HG03565 (cell line): Measurements from ENCODE around the gene MCF2L2.

Experiments used
- ATAC-seq: cut with Tn5 transposase; IDR thresholded peaks from one replicate; pipeline ENCODE4 v1.9.1; 2021; ENCODE audit warnings: mild to moderate bottlenecking, moderate library complexity; ENCODE audit not compliant: unreplicated experiment

Gene MCF2L2

DNA sequence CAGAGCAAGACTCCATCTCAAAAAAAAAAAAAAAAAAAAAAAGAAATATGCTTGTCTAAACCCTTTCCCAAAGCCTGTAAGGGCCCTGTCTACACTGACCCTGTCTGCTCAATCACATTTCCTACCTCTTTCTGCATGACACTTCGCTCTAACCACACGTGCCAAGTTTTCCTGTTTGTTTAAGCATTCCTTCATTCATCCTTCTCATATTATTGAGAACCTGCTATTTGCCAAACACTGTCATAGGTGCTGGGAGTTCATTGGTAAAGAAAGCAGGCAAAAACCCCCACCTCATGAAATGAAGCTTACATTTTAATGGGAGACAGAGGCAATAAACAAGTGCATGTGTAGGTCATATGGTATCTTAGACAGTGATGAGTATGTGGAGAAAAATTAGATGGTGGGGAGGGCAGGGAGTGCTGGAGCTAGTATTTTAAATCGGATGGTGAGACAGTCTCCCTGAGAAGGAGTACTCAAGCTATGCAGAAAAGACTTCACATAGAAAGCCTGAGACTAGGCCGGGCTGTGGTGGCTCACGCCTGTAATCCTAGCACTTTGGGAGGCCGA is 127.3 kb downstream of the MCF2L2 start:
- no peak for ATAC-seq

DNA sequence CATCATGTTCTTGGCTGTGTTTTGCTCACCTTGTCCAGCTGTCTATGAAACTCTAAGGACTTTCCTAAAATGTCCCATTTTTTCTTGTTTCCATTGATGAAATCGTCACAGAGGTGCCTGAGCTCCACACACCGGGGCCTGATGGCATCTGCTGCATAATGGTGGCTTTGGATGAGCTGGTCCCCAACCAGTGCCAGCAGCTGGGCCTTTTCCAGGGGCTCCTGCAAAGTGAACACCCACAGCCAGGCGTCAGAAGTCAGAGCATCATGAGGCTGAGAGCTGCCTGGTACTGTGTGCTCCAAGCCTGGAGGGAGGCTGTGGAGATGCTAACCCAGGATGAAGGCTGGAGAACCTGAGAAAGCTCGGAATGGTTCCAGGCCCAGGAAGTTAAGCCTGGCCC is 128.4 kb downstream of the MCF2L2 start:
- no peak for ATAC-seq

DNA sequence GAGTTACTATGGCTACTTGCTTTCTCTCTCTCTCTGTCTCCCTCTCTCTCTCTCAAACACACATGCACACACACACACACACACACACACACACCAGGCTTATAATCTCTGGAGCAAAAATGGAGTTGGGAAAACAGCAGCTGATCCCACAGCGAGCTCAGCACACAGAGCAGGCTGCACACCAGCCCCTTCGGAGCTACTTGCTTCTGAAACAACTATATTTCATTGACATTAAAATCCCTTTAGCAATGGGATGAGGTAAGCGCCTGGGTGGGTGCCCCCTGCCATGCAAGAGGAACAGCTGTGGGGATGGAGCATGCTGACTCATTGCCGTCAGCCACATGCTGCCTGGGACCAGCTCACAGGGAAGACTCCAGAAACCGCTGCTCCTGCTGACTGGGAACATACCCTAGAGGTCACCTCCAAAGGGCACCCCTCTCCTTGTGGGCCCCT is 129.7 kb downstream of the MCF2L2 start:
- ATAC-seq, result no peak

DNA sequence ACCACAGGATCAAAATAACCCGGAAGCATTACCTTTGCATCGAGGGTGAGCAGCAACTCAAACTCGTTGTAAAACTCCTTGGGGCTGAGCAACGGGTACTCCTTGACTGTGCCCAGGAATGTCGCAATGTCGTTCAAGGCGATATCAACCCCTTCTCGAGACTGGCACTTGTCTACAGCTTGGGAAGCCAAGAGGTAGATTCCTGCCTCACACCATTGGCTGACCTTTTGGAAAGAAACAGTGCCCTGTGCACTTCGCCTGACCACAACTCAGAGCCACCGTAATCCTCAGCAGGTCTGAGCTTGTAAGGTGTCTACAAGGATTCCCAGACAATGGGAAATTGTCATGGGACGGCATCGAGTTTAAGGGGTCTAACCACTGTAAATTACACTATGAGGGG is 131.5 kb downstream of the MCF2L2 start:
- no peak for ATAC-seq

DNA sequence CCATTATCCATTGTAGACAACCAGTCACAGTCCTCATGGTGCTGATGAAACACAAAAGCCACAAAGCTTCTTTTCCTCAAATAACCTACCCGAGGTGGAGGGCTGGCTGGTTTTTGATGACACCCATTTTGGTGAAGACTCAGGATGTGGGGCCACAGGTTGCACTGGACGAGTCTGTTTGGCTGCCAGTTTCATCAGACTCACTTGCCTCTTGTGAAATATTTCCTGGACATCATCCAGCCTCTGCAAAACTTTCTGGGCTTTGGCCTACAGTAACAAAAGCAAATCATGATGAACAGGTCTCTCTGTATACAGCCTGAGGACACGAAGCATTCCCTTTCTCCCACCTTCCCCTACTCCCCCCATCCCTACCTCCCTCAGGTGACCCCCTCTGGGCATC is 133.2 kb downstream of the MCF2L2 start:
- ATAC-seq, result no peak

DNA sequence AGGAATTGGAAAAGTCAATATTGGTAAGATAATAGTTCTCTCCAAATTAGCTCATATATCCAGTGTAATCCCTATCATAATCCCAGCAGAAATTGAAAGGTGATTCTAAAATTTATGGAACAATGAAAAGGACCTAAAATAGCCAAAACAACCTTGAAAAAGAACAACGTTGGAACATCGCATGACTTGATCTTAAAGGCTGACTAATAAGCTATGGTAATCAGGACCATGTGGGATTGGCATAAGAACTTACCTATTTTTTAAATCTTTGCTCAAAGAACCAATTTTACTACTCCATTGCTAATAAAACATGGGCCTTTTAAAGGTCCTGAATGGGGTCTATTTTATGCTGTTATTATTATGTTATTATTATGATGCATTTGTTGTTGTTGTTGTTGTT is 134.5 kb downstream of the MCF2L2 start:
- no peak for ATAC-seq

DNA sequence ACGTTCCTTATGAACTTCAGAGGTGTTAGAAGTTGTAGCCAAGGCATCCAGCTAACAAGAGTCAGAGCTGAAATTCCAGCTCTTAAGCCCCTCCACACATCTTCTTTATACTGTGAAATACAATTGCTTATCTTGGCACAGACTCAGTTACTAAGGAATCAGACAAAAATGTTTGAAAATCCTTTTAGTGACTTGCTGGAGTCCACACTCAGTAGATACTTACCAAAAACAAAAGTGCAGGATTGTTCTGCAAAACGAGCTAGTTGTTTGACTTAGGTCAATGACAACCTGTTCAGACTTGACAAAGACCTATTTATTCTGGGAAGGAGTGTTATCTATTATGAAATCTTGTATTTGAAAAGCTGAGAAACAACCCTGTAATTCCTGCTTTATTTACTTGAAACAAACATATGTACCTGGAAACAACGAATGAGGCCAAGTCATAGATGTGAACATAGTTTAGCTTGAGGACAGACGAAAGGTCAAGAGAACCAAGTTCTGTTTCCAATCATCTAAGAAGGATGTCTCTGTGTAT is 136.9 kb downstream of the MCF2L2 start:
- no peak for ATAC-seq

DNA sequence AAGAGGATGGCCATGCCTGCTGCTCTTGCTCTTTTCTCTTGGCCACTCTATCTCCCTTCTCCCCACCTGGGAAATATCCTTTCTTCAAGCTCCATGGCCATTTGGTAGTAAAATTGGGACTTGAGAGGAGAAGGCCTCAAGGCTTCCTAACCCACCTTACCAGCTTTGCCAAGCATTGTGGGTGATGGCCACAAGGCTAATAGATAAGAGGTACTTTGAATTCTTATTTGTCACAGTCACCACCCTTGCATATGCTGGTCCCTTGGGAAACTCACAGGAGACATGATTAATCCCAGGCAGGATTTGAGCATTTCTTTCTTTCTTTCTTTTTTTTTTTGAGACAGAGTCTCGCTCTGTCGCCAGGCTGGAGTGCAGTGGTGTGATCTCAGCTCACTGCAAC is 138.2 kb downstream of the MCF2L2 start:
- no peak for ATAC-seq

DNA sequence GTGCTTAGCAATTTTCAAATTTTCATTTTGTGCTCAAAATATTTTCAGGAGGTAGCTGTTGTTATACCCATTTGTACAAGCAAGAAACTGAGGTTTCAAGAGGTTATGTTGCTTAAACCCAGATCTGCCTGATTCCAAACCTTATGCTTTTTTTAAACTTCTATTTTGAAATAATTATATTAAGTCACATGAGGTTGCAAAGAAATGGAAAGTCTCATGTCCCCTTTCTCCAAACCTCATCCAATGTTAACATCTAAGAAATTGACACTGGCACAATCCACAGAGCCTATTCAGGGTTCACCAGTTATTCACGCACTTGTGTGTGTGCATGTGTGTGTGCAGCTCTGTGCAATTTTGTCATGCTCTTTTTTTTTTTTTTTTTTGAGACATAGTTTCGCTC is 140.3 kb downstream of the MCF2L2 start:
- no peak for ATAC-seq

DNA sequence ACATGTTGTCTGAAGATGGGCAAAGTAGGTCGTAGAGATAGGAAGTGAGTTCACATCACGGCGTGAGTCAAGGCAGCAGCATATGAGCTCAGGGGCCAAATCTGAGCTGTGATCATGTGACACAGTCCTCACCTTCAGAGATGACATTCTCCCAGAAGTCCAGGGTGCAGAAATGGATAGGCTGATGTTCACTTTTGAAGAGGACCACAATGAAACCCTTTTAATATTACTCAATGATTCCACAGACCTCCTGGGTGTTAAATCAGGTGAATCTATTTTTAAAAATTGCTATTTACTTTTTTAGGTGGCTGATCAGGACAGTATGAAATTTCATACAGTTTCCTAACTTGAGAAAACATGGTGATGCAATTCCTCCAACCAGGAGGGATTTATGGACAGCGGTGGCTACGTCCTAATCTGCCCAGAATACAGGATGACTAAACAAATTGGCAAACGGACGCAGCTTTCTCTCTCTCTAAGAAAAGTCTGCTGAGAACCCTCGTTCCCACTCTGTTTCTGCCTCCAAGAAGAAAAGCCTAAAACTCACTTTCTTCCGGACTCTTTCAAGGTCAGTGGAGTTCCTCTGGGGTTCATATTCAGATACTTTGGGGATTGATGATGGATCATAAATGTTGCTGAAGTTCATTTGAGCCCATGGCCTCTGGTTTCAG is 141.0 kb downstream of the MCF2L2 start:
- no peak for ATAC-seq

DNA sequence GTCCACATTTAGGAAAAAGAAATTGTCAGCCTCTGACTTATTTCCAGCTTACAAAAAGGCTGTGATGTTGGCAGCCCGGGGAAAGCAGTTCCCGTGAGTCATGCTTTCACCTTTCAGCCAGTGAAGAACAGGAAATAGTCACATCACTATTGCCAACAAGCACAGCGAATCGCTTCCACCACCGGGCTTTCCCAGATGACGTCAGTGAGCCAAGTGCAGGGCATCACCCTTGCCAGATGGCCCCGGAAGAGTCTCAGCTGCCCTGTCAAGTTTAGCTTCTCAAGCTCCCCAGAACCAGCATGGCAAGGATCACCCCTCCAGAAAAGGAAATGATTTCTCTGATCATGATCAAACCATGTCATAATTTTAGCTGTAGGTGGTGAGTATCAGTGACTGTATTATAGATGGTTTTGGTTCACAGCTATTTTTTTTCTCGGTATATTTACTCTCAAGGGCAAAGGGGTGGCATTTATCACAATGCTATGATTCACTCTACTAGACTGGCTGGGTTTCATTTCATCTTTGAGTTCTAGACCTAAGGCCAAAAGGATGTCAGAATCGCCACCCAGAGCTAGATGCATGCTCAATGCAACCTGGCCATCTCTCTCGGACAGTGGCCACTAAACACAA is 142.5 kb downstream of the MCF2L2 start:
- ATAC-seq, result peak; percentile 96

DNA sequence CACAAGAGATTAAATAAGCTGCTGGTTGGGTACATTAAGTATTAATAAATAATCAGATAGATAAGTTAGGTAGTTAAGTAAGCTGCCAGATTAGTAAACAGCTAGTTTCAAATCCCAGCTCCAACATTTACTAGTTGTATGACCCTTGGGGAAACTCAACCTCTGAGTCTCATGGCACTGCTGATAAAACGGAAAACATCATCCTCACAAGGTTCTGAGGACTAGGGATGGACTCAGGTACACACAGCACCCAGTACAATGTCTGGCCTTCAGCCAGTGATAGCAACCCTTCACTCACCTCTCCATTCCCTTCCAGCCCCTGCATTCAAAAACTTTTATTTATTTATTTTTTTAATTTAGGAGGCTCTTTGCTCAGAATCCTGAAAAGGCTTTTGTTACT is 143.1 kb downstream of the MCF2L2 start:
- no peak for ATAC-seq

DNA sequence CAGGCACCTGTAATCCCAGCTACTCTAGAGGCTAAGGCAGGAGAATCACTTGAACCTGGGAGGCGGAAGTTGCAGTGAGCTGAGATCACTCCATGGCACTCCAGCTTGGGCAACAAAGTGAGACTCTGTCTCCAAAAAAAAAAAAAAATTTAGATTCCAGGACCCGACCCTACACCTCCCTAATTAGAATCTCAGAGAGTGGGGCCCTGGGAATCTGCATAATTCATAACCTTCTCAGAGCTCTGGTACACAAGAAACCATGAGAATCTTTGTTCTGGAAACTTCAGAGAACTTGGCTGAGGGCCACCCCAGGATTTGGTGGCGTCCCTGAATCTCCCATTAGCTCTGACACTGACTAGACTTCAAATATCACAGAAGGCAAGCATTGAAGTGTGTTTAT is 143.8 kb downstream of the MCF2L2 start:
- ATAC-seq, result no peak

DNA sequence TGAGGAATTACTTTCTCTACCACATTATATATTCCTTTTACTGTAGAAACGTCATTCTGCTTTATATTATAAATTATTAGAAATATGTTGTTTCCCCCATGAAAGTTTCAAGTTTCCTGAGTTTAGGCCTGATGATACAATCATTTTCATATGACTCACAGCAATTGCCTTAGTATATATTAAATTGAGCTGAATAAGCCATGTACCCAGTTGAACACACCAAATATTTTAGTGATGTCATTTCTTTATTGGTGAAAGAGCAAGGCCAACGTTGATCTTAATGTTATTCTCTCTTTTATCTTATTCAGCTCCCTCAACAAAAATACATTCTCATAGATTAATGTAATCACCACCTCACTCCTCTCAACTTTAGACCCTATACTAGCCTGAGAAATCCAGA is 144.5 kb downstream of the MCF2L2 start:
- no peak for ATAC-seq

DNA sequence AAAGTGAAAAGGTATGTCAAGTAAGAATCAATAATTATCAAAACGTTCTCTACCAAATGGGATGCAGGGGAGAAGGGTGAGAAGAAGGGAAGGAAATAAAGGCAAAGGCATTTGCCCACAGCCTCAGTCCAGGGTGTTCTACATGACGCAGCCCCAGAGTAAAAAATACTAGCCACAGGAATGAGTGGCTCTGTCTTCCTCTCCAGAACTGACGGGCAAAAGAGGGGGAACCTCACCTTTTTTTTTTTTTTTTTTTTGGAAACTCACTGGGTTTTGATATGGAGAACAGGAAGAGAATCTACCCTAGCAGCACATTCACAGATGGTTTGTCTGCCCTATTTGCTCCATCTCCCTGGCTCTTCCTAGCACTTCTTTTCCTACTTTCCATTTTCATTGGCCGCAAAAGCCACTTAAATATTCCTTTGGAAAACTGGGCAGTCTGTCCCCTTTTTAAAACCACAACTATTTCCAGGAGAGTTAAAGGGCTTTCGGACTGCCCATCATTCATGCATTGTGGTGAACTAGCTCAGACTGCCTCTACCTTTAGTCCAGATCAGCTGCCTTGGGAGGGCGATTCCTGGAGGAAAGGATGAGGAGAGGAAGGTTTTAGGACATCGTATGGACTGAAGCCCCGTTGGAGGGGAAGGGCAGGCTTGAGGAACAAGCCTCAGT is 147.2 kb downstream of the MCF2L2 start:
- ATAC-seq, result no peak

DNA sequence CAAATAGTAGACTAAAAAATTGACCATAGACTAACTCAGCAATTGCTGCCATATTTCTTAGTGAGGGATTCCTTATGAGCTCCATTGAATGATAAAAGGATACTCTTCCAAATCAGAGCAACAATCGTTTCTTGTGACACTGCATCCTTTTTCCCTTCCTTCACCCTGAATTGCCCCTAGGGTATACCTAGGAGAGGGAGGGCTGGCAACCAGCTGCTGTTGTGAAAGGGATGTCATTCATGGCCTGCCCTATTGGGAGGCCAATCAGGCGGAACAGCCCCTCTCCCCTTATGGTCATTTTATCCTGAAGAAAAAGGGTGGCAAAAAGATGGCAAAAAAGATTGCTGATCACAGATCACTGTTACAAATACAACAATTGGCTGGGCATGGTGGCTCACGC is 149.0 kb downstream of the MCF2L2 start:
- ATAC-seq, result no peak

DNA sequence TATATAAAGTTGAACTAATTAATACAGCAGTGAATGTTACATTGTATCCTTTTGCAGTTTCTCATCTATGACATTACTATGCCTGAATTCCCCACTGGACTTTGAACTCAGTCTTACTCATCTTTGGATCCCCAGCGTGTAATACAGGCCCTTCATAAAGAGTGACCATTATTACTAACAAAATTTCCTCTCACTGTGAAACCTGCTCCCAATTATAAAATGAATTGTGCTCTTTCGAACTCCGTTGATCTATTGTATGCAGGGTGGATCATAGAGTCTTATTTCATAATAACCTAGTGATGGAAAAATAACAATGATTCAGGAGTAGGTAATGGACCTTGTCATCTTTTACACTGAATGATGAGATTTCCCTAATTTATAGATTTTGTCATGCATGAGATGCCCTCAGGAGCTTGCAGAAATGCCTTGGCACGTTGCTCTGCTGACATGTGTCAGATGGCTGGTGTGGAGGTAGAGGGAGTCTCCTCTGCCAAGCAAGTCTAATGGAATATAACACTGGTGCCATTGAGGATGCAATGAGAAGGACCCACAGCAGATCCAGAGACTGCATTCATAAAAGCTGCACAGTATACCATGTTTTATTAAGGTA is 149.8 kb downstream of the MCF2L2 start:
- no peak for ATAC-seq

DNA sequence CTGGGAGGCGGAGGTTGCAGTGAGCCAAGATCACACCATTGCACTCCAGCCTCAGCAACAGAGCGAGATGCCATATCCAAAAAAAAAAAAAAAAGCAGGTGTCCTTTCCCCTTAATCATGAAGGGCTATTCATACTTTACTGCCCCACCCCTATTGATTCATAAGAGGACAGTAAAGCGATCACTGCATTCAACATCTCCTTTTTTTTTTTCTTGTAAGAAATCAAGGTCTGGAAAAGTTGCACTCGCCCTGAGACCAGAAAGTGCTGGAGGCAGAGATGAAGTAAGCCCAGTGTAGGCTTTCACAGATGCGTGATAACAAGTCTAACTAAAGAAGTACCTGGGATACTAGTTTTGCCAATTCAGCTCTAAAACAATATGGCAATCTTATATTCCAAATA is 151.2 kb downstream of the MCF2L2 start:
- no peak for ATAC-seq

DNA sequence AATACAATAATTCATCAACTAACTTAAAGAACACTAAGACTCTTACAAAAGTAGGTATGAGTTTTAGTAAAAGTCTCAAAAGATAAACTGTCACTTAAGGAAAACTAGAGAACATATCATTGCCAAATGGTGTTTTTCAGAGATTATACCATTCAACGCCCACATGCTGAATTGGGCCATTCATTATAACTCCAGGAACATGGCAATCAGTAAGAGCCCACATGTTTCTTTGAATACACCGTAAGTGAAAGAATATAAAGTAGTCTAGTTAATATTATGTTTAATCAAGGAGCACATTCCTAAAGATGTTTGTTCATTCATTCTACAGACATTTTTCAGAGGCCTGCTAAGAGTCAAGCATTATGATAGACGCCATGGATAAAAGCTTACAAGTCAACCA is 152.5 kb downstream of the MCF2L2 start:
- no peak for ATAC-seq

DNA sequence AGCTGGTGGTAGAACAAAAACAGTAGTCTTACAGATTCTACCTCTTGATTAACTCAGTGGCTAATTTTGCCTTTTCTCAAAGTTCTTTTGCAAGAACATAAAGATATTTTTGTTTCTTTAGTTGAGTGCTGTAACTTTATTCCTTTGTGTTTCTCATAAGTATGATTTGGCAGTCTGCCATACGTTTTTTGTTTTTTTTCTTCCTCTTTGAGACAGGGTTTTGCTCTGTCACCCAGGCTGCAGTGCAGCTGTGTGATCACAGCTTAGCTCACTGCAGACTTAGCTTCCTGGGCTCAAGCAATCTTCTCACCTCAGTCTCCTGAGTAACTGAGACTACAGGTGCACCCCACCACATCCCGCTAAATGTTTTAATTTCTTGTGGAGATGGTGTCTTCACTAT is 153.0 kb downstream of the MCF2L2 start:
- no peak for ATAC-seq

DNA sequence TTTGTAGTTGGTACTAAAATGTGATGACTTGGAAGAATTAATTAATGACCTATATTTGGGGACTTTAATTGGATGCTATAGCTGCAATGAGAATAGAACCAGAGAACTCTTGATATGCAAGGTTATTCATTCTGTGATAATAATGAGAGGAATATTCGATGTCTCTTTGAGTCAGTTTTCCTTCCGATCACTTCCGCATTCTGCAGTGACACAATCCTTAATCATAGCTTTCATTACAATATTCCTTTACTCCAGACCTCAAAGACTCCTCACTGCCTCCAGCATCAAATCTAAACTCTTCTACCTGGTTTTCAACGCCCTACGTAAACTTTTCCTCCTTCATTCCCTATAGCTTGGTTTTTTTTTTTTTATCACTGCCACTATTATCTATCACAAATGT is 153.8 kb downstream of the MCF2L2 start:
- ATAC-seq, result no peak
